Right atrium auricular region (tissue), 2 donors: ENCODE data around the gene DOK7. TPM values are rescaled to one million over a fixed set of nuclear protein-coding genes. Genes with fewer than 3 reads are reported as not detected.

Experiments used
- DNase-seq: peaks from one replicate; pipeline ENCODE4 v3.0.0-alpha.2; 2019; ENCODE audit warnings: low spot score
- H3K27ac ChIP-seq, 2 donors: fragments of 200-600 bp; sonication (generic); 1 replicate in 1 of 2; 2 replicates in 1 of 2; pipeline ENCODE4 v1.5.1; 2016 to 2019
- H3K27me3 ChIP-seq, 2 donors: fragments of 200-600 bp; sonication (generic); one replicate each; pipeline versions ENCODE4 v1.5.1 to v1.6.0; 2017 to 2019
- H3K36me3 ChIP-seq: fragments of 200-600 bp; sonication (generic); one replicate; pipeline ENCODE4 v1.5.1; 2016
- H3K4me1 ChIP-seq, 2 donors: fragments of 200-600 bp; sonication (generic); one replicate each; pipeline versions ENCODE4 v1.5.1 to v1.6.0; 2017 to 2019
- H3K4me3 ChIP-seq, 2 donors: fragments of 200-600 bp; sonication (generic); 1 replicate in 1 of 2; 2 replicates in 1 of 2; pipeline ENCODE4 v1.5.1; 2017 to 2019; ENCODE audit warnings: mild to moderate bottlenecking in 1 of 2, moderate library complexity in 1 of 2
- H3K9me3 ChIP-seq, 2 donors: fragments of 200-600 bp; sonication (generic); one replicate each; pipeline ENCODE4 v1.5.1; 2019
- total RNA-seq, 2 donors: library from RNA; depleted of rRNA; stranded (reverse); fragments of >200 nt; gene quantifications; one replicate each; pipeline ENCODE4 v1.1.0, GENCODE V29; 2016
- TF ChIP-seq, protein P1 (sequence below), 2 donors: fragments of 200-600 bp; sonication (generic); IDR thresholded peaks; one replicate each; pipeline ENCODE4 v1.5.1; 2019; ENCODE audit warnings: antibody characterized with exemption in 2 of 2

DOK7 gene
- total RNA-seq, 2 donors from 2014 or later: 31.0 to 68.9 TPM

- no peak for DNase-seq
- Histone ChIP-seq H3K36me3 (peaks cover 30% of the 10 kb centered on the region), H3K27me3 (no peaks in the 10 kb centered on the region), H3K4me3 (no peak overlapping the region), H3K27ac (peak overlapping the region; percentile 73 to 77), H3K9me3 (no peaks in the 10 kb centered on the region), H3K4me1 (peaks cover 0 to 59% of the 10 kb centered on the region in 2 donors)
- TF ChIP-seq, protein P1, sequence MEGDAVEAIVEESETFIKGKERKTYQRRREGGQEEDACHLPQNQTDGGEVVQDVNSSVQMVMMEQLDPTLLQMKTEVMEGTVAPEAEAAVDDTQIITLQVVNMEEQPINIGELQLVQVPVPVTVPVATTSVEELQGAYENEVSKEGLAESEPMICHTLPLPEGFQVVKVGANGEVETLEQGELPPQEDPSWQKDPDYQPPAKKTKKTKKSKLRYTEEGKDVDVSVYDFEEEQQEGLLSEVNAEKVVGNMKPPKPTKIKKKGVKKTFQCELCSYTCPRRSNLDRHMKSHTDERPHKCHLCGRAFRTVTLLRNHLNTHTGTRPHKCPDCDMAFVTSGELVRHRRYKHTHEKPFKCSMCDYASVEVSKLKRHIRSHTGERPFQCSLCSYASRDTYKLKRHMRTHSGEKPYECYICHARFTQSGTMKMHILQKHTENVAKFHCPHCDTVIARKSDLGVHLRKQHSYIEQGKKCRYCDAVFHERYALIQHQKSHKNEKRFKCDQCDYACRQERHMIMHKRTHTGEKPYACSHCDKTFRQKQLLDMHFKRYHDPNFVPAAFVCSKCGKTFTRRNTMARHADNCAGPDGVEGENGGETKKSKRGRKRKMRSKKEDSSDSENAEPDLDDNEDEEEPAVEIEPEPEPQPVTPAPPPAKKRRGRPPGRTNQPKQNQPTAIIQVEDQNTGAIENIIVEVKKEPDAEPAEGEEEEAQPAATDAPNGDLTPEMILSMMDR (IDR thresholded peaks at IDR 0.05): no peak
Observed at GRCh38 chr4:3497523-3498389, 34.6 kb downstream of the DOK7 start.

- H3K27ac ChIP-seq: peak overlapping the region; percentile 73 to 77
- no peak for DNase-seq
- H3K36me3 ChIP-seq: peaks cover 30% of the 10 kb centered on the region
- peaks cover 0 to 66% of the 10 kb centered on the region in 2 donors for H3K4me1 ChIP-seq
- H3K4me3 ChIP-seq: no peak overlapping the region
- H3K9me3 ChIP-seq: no peaks in the 10 kb centered on the region
- no peaks in the 10 kb centered on the region for H3K27me3 ChIP-seq
- TF ChIP-seq, protein P1 (IDR thresholded peaks at IDR 0.05): no peak
Observed at GRCh38 chr4:3498407-3498806, 35.3 kb downstream of the DOK7 start.

DNA sequence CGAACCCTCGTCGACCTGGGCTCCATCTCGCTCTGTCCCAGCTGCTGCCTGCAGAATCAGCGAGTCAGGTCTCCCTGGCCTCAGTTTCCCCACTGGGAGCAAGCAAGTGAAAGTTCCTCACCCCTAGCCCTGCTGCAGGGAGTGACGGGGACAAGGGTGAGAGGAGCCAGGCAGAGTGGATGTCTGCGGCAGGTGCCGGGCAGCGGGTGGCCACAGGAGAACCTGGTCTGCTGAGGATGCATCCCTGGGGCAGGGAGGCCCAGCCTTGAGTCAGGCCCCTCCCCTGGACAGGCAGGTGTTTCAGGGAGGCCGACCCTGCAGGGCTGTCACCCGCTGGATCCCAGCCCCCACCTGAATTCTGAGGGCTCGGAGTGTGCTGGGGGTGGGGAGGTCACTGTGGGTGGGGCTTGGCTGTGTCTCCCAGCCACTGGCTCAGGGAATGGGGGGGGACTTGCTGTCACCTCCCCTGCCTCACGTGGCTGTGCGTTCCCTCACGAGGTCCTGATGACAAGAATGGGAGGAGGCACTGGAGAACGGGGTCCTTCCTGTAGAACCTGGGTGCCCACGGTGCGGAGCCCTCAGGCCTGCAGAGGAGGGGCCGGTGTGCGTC, 35.9 kb downstream of the DOK7 start:
- no peak overlapping the region for H3K4me3 ChIP-seq
- H3K27ac ChIP-seq: peak overlapping the region; percentile 73 to 77
- peaks cover 0 to 66% of the 10 kb centered on the region in 2 donors for H3K4me1 ChIP-seq
- TF ChIP-seq, protein P1 (IDR thresholded peaks at IDR 0.05): no peak
- no peaks in the 10 kb centered on the region for H3K27me3 ChIP-seq
- peaks cover 30% of the 10 kb centered on the region for H3K36me3 ChIP-seq
- no peaks in the 10 kb centered on the region for H3K9me3 ChIP-seq
- no peak for DNase-seq

DNA sequence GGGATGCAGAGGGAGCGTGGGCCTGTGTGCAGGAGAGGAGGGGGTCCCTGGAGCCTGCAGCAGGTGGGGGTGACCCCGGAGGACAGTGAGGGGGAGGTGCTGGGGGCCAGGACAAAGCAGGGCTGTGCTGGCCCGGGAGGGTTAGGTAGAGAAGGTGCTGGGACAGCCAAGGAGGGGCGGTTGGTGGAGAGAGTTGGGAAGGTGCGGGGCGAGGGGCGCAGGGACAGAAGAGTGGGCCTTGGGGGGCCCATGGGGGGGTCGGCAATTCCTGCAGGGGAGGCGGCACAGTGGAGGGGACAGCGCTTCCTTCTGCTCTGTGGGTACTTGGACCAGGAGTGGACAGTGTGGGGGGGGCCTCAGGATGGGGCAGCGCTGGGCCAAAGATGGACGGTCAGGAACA, 36.6 kb downstream of the DOK7 start:
- DNase-seq: no peak
- Histone ChIP-seq H3K27me3 (no peaks in the 10 kb centered on the region), H3K36me3 (peaks cover 31% of the 10 kb centered on the region), H3K4me1 (peaks cover 0 to 59% of the 10 kb centered on the region in 2 donors), H3K4me3 (no peak overlapping the region), H3K27ac (peak overlapping the region in 1 of 2 donors; percentile 73), H3K9me3 (no peaks in the 10 kb centered on the region)
- TF ChIP-seq, protein P1 (IDR thresholded peaks at IDR 0.05): no peak

DNA sequence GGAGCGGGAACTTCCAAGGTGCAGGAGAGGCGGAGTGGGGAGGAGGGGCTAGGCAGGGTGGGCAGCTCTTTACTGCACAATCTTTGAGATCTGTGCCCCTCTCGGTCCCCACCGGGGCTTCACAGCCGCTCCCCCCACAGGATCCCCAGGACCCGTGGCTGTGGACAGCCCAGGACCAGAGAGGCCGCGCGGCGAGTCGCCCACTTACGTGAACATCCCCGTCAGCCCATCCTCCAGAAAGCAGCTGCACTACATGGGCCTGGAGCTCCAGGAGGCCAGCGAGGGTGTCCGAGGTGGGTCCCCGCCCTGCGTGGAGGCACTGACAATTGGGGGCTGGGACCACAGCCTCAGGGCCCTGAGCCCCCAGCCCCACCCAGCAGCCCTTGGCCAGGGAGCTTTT, 37.0 kb downstream of the DOK7 start:
- H3K9me3 ChIP-seq: no peaks in the 10 kb centered on the region
- peaks cover 0 to 58% of the 10 kb centered on the region in 2 donors for H3K4me1 ChIP-seq
- peak overlapping the region in 1 of 2 donors; percentile 73 for H3K27ac ChIP-seq
- peaks cover 31% of the 10 kb centered on the region for H3K36me3 ChIP-seq
- no peak for DNase-seq
- H3K4me3 ChIP-seq: no peak overlapping the region
- no peaks in the 10 kb centered on the region for H3K27me3 ChIP-seq
- TF ChIP-seq, protein P1 (IDR thresholded peaks at IDR 0.05): no peak
